Stimulated activated CD8-positive, alpha-beta memory T cell treated with anti-CD3 and anti-CD28 coated beads, Interleukin-15, amount 100 ng/mL, for 48 hours (primary cell): Measurements from ENCODE around the gene HELZ2.
A peak's percentile ranks its signal among the peaks of the same experiment; 100 is the strongest.

Experiments used
- DNase-seq, 2 donors: peaks; one replicate each; pipeline ENCODE4 v3.0.0-alpha.2; 2020; ENCODE audit warnings: low read depth in 2 of 2

Gene HELZ2

GRCh38 chr20:63566395-63567135 is 7.5 kb downstream of the HELZ2 start:
- no peak for DNase-seq

DNA sequence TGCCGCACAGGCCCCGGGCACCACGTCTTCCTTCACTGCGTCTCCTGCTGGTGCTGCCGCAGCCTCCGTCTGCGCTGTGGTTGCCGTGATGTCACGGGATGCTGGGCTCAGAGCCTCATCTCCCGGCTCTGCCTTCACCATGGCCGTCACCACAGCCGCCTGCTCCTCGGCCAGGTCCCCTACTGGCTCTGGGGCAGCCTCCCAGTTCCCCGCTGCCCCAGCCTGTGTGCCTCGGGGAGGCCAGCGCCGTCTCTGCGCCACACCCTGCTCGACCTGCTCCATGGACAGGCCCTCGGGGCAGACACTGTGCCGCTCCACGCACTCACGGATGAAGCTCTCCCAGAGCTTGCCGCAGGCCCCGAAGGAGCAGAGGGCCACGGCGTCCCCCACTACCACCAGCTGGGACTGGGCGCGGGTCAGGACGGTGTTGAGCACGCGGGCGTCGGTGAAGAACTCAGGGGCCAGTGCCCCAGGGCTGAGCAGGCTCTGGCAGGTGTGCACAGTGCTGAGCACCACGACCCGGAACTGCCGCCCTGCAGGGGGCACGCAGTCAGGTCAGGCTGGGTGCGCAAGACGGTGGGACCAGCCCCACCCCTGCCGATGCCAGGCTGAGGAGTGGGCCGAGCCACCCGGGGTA is 8.2 kb downstream of the HELZ2 start:
- DNase-seq, result no peak

GRCh38 chr20:63565021-63565698 is 8.9 kb downstream of the HELZ2 start:
- DNase-seq, result no peak

DNA sequence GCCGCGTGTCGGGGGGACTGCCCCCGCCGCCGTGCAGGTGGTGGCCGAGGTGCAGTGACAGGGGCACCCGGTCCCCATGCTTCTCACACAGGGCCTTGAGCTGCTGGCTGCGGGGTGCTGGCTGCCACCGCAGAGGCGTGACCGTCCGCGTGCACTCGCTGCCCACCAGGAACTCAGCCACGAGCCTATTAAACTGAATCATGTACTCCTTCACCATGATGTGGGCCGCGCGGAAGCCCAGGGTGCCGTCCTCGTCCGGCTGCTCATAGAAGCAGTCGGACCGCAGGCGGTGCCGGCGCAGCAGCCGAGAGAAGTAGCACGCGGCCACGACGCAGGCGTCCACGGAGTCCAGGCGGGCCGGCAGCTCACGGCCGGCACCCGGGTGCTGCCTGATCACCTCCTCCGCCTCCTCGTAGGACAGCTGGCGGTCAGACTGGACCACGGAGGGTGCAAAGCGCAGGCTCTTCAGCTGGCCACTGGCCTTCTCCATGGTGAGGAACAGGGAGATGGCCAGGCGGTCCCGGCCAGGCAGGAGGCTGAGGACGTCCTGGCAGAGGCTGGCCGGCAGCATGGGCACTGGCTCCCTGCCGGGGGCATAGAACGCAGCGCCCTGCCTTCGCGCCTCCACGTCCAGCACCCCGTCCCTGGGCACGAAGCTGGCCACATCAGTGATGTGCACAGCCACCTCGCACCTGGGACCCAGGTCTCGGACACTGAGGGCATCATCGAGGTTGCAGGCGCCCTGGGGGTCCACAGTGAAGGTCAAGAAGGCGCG is 9.8 kb downstream of the HELZ2 start:
- DNase-seq, result no peak

DNA sequence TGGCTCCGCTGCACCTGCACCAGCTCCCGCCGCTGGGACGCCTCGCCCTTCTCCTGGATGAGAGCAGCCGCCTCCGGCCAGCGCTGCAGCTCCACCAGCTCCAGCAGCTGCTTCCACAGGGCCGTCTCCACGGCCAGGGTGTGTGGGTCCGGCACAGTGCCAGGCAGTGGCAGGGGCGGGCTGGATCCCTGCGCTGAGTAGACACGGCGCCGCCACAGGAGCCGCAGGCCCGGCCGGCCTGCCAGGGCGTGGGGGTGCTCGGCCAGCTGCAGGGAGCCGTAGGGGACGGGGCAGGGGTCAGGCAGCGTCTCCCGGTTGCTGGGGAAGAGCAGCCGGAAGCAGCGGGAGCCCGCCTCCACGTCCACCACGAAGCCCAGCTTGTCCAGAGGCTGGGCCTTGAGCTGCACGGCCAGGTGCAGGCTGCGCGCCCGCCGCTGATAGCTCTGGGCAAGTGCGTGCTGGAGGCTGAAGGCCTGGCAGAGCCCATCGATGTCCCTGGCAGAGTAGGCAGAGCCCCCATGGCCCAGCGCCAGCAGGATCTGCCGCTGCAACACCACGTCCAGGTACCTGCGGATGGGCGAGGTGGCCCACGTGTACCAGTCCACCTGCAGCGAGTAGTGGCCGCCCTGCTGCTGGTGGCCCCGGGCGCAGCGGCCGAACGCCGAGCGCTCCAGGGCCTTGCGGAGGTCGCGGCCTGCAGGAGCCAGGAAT is 10.7 kb downstream of the HELZ2 start:
- DNase-seq, result no peak

DNA sequence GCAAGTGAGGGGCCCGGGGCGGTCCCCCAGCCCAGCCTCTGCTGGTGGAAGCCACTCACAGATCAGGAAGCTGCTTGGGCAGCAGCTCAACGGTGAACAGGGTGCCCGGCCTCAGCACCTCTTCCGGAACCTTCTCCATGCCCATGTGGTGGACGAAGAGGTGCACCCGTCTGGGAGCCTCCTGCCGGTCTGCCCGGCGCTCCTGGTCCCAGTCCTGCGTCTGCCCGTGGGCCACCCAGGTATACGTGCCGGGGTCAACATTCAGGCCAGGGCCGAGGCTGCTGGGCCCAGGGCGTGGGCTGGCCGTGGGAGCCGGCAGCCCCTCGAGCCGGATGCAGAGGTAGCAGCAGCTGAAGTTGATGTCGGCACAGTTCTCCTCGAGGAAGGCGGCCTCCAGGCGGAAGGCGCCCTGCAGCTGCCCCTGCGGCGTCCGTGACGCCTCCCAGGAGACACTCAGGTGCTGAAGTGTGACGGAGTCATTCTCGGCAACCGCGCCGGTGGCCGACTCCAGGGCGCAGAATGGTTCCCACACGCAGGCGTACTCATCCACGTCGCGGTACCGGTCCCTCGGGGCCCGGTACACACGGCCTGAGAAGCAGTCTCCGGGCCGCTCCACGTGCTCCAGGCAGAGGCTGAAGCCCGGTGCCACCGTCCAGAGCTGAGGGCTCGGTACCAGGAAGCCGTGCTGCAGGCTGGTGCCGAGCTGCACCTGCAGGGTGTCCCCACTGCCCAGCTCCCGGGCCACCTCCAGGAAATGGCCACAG is 11.4 kb downstream of the HELZ2 start:
- DNase-seq, result no peak

DNA sequence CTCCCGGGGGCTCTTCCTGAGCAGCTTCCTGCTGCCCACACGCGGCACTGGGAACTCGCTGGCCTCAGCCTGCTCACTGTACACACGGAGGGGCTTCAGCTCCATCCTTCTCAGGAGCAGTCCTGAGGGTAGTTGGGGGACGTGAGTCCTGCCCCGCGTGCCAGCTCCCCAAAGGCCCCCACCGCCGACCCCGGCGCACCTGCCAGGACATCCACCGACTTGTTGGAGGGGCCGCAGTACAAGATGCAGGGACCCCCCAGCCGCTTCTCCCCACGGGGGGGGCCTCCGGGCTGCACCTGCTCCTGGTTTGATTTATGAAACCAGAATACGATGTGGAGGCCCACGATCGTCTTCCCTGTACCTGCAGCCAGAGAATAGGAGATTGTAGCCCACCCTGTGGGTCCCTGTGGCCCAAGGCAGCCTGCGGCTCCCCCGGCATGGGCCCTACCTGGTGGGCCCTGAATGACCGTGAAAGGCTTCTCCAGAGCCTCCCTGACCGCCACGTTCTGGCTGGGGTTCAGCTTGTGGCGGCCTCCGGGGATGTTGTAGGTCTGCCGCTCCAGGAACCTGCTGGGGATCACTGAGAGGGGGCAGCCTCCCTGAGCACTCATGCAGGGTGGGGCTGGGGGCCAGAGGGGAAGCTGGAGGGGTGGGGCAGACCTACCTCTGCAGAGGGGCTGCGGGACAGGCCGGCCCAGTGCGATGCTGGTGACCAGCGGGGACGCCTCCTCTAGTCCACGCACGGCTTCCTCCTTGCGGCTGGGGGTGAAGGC is 12.2 kb downstream of the HELZ2 start:
- DNase-seq, result no peak

DNA sequence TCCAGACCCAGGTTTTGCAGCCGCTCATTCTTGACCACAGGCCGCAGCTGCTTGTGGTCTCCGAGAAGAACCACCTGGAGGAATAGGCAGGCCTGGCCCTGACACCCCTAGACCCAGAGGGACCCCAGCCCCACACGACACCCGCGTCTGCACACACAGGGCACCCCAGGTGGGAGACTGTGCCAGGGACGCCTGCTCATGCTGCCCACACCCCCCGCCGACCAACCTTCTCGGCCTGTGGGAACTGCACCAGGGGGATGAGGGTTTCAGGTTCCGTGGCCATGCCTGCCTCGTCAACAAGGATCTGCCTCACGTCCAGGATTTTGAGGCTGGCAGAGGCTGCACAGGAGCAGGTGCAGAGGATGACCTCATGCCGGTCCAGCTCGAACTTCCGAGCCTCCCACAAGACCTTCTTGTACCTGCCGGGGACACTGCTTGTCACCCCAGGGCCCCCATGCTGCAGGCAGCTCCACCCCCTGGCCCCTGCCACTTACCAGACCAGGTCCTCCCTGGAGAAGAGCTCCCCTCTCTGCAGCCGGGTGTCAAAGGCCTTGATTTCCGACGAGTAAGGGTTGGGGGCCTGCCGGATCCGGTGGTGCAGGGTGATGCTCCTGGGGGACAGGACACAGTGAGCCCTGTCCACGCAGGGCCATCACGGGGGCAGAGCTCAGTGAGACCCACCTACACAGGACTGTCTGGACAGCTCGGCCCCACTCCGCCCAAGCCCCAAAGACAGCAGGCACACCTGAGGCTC is 13.0 kb downstream of the HELZ2 start:
- DNase-seq, result no peak

GRCh38 chr20:63560333-63560805 is 13.7 kb downstream of the HELZ2 start:
- DNase-seq, result no peak

GRCh38 chr20:63559485-63560332 is 14.3 kb downstream of the HELZ2 start:
- peak in 1 of 2 donors; percentile 47 for DNase-seq

GRCh38 chr20:63558804-63559484 is 15.1 kb downstream of the HELZ2 start:
- no peak for DNase-seq

GRCh38 chr20:63557481-63557891 is 16.6 kb downstream of the HELZ2 start:
- no peak for DNase-seq

DNA sequence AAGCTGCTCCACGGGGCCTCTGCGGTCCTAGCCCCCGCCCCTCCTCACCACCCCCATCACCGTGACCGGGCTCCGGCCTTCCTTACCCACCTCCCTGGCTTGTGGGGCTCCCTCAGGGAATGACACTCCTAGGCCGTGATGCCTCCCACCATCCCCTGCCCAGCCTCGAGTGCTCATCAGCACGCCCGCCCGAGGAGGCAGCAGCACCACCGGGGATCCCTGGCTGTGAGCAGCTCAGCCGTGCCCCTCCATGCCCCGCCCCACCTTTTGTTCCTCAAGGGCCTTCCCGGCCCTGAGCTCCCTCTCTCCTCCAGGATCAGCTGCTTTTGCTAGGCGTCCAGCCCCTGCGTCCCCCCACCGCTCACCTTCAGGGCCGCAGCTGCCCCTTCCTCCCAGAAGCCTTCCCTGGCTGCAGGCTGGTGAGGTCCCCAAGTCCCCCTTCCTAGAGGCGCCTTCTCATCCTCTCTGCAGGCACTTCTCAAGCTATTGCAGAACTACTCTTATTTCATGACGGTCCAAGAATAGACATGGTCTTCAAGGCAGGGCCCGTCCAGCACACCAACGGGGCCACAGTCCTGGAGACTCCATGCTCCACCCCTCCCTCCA is 17.1 kb downstream of the HELZ2 start:
- no peak for DNase-seq

DNA sequence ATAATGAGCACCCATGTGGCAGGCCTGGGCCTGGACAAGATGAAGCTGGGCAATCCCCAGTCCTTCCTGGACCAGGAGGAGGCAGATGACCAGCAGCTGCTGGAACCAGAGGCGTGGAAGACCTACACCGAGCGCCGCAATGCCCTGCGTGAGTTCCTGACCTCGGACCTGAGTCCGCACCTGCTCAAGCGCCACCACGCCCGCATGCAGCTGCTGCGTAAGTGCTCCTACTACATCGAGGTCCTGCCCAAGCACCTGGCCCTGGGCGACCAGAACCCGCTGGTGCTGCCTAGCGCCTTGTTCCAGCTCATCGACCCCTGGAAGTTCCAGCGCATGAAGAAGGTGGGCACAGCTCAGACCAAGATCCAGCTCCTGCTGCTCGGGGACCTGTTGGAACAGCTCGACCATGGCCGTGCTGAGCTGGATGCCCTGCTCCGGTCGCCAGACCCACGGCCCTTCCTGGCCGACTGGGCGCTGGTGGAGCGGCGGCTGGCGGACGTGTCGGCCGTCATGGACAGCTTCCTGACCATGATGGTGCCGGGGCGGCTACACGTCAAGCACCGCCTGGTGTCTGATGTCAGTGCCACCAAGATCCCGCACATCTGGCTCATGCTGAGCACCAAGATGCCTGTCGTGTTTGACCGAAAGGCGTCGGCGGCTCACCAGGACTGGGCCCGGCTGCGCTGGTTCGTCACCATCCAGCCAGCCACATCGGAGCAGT is 18.2 kb downstream of the HELZ2 start:
- DNase-seq, result no peak

- no peak for DNase-seq
Observed at GRCh38 chr20:63554361-63555278, 19.4 kb downstream of the HELZ2 start.

- DNase-seq, result no peak
Observed at GRCh38 chr20:63553933-63554290, 20.1 kb downstream of the HELZ2 start, which contains the start of gene FNDC11. FNDC11 (plus strand) TSS chr20:63554159; CDS start chr20:63555664, 1,505 bp downstream.
